HuH-7.5 (cell line): Measurements from ENCODE around the gene CTNNA2.

Experiments
- DNase-seq: peaks from one replicate; pipeline ENCODE4 v3.0.0; 2011; ENCODE audit warnings: low spot score

CTNNA2 gene

GRCh38 chr2:80395251-80395650, 882.4 kb downstream of the CTNNA2 start:
- DNase-seq: no peak

GRCh38 chr2:80396276-80396675, 883.4 kb downstream of the CTNNA2 start:
- DNase-seq: no peak

DNA sequence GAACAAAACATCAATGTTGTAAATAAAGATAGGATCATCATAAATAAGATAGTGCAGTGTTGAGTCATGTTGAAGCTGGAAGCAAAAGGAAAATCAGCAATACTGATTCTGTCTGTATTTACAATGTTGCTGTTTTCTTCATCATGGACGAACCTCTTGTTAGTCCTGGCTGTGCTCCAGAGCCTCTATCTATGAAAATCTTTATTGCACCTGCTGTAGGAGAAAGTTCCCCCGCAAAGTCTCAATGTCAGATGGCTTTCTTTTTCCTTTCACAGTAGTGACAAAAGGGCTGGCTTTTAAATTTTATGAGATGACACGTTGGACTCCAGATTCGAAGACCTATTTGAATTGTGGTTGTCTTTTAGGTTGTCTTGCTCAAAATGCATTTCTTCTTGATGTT, 890.2 kb downstream of the CTNNA2 start:
- no peak for DNase-seq

- DNase-seq: no peak
Measured at GRCh38 chr2:80407377-80407776, 894.5 kb downstream of the CTNNA2 start.

DNA sequence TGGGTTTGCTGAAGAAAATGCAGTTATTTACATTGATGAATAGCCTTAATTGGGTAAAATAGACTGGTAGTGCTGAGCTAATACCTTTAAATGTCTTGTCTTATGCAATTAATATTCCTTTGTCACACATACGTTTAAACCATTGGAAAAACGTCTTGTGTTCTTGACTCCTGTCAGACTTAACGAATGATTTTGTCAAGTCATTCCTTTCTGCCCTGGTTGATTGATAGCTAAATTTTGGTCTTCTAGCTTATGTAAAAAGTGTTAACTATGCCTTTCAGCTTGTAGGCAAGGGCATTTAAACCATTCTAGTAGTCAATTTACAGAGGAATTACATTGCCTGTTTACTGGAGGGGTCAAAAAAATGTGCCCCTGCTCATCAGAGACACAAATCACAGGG, 897.5 kb downstream of the CTNNA2 start:
- DNase-seq: no peak

- no peak for DNase-seq
Measured at GRCh38 chr2:80413136-80413535, 900.3 kb downstream of the CTNNA2 start.

- DNase-seq: no peak
Measured at GRCh38 chr2:80417737-80418136, 904.9 kb downstream of the CTNNA2 start.

- DNase-seq: no peak
Measured at GRCh38 chr2:80420530-80421208, 907.8 kb downstream of the CTNNA2 start.

- DNase-seq: no peak
Measured at GRCh38 chr2:80429251-80429650, 916.4 kb downstream of the CTNNA2 start.

DNA sequence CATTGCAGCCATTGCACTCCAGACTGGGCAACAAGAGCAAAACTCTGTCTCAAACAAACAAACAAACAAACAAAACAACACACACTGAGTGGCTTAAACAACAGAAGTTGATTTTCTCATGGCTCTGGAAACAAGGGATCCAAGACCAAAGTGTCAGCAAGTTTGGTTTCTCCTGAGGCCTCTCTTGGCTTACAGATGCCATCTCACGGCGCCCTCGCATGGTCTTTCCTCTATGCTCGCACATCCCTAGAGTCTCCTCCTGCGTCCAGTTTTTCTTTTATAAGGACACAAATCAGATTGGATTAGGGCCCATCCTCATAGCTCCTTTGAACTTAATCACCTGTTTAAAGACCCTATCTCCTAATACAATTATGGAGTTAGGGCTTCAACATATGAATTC, 925.1 kb downstream of the CTNNA2 start:
- no peak for DNase-seq

- DNase-seq: no peak
Measured at GRCh38 chr2:80438686-80439085, 925.8 kb downstream of the CTNNA2 start.

- no peak for DNase-seq
Measured at GRCh38 chr2:80454628-80455027, 941.8 kb downstream of the CTNNA2 start.

DNA sequence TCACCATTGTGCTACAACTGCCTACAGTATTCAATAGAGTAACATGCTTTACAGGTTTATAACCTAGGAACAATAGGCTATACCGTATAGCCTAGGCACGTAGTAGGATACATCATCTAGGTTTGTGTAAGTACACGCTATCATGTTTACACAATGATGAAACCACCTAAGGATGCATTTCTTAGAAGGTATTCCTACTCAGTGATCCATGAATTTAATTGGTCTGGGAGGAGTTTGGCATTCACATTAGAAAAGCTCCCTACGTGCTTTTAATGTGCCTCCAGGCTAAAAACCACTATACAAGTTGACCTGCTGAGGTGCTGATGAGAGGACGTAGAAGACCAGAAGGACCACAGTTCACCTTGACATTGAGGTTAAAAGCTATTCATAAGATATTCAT, 946.2 kb downstream of the CTNNA2 start:
- DNase-seq: no peak

DNA sequence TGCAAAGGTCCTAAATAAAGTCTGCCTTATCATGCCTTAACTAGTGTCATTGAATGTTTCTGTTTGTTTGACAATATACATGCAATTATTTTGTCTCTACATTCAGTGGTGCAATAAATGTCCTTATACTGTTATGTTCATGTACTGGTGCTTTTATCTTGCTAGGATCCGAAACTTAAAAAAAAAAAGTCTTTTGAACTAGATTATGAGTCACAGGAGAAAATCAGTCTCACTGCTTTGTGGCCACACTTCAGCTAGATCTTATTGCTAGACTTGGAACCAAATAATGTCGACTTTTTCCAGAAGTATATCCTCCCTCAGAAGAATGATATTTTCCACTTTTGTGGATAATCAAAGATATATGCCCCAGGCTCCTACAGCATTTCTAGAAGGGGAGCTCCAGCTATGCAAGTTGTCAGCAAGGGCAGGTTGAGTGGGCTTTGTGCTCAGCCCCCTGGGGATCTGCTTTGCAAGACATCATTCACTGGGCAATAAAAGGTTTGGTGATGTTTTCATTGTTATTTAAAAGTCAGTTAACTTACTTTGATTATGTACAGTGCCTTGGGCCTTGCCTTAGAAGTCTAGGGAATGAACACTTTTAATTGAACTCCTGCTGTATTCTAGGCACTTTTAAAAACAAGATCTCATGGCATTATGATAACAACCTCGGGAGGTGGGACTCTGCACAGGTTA, 948.8 kb downstream of the CTNNA2 start:
- no peak for DNase-seq

DNA sequence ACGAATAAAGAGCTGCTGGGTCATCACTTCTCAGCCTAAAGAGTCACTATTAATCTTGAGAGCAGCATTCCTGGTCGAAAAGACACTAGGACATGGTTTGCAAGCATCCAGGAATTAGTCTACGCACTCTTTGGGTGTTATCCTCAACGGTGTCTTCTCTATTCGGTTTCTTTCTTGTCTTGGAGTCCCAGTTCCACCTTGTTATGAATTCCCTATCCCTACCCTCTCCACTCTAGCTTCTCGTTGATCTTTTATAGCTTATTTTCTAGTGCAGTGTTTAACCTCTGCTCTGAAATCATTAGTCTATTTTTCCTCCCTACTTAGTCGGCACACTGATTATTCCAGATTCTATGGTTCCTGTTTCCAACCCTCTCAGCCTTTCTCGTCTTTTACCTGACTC, 949.8 kb downstream of the CTNNA2 start:
- DNase-seq: no peak

- DNase-seq: no peak
Measured at GRCh38 chr2:80464275-80464674, 951.4 kb downstream of the CTNNA2 start.

GRCh38 chr2:80467262-80467811, 954.5 kb downstream of the CTNNA2 start:
- no peak for DNase-seq

GRCh38 chr2:80469428-80469827, 956.6 kb downstream of the CTNNA2 start:
- DNase-seq: no peak

- no peak for DNase-seq
Measured at GRCh38 chr2:80473069-80473468, 960.2 kb downstream of the CTNNA2 start.

GRCh38 chr2:80473796-80474195, 960.9 kb downstream of the CTNNA2 start:
- no peak for DNase-seq

- DNase-seq: no peak
Measured at GRCh38 chr2:80475970-80476369, 963.1 kb downstream of the CTNNA2 start.

DNA sequence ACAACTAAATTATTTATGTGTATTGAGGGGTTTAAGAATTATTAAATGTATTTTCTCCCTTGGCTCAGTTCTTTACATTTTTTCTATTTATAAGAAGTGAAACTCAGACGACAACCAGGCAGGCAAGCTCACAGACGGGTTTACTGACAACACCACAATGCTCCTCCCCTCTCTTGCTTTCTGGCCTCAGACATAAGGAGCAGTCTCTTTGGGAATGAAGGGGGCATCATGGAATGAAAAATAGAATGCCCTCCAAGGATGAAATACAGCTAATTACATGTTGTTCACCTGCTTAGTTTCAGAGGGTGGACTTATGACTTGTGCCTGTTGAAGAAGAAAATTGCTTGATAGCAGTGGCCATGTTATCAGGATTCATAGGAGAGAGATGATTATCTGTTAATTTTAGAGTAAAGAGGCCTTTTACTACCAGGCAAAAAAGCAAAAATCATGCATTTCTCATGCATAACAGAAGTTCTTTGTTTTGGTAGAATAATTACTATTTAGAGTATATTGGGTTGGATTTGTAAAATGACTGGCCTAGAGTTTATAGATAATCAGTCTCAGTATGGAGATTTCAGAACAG, 963.8 kb downstream of the CTNNA2 start:
- DNase-seq: no peak

GRCh38 chr2:80482276-80482675, 969.4 kb downstream of the CTNNA2 start:
- no peak for DNase-seq
